Stimulated activated CD8-positive, alpha-beta memory T cell treated with anti-CD3 and anti-CD28 coated beads, Interleukin-7, amount 100 ng/mL, for 1 hour (primary cell): ENCODE measurements around the gene CELF2.

ENCODE experiments used
- DNase-seq, 2 donors: peaks; one replicate each; pipeline ENCODE4 v3.0.0-alpha.2; 2020; ENCODE audit warnings: low read depth in 2 of 2

The CELF2 gene

GRCh38 chr10:11298116-11298515, 280.4 kb downstream of the CELF2 start:
- no peak for DNase-seq

GRCh38 chr10:11299125-11299524, 281.5 kb downstream of the CELF2 start:
- no peak for DNase-seq

GRCh38 chr10:11300026-11300425, 282.4 kb downstream of the CELF2 start:
- no peak for DNase-seq

GRCh38 chr10:11300563-11300962, 282.9 kb downstream of the CELF2 start:
- no peak for DNase-seq

GRCh38 chr10:11301571-11302111, 284.0 kb downstream of the CELF2 start:
- DNase-seq: no peak

- no peak for DNase-seq
Observed at GRCh38 chr10:11302181-11302580, 284.5 kb downstream of the CELF2 start.

GRCh38 chr10:11303361-11304170, 285.9 kb downstream of the CELF2 start:
- no peak for DNase-seq

GRCh38 chr10:11304906-11305585, 287.4 kb downstream of the CELF2 start:
- DNase-seq: no peak

GRCh38 chr10:11305825-11306593, 288.3 kb downstream of the CELF2 start:
- no peak for DNase-seq

GRCh38 chr10:11307004-11307403, 289.3 kb downstream of the CELF2 start:
- DNase-seq: no peak

GRCh38 chr10:11307937-11308336, 290.3 kb downstream of the CELF2 start:
- DNase-seq: no peak

GRCh38 chr10:11311027-11311426, 293.4 kb downstream of the CELF2 start:
- no peak for DNase-seq

- no peak for DNase-seq
Observed at GRCh38 chr10:11313463-11313862, 295.8 kb downstream of the CELF2 start.

- DNase-seq: no peak
Observed at GRCh38 chr10:11317936-11318670, 300.4 kb downstream of the CELF2 start.

GRCh38 chr10:11318826-11319598, 301.3 kb downstream of the CELF2 start:
- no peak for DNase-seq

- no peak for DNase-seq
Observed at GRCh38 chr10:11319990-11320602, 302.4 kb downstream of the CELF2 start.

- DNase-seq: no peak
Observed at GRCh38 chr10:11320809-11321520, 303.3 kb downstream of the CELF2 start.

- no peak for DNase-seq
Observed at GRCh38 chr10:11322698-11323097, 305.0 kb downstream of the CELF2 start.

- no peak for DNase-seq
Observed at GRCh38 chr10:11324761-11325321, 307.2 kb downstream of the CELF2 start.
